BJ (cell line): Measurements from ENCODE around the gene KCNF1. TPM values are rescaled to one million over a fixed set of nuclear protein-coding genes. Genes with fewer than 3 reads are reported as not detected.
A peak's percentile ranks its signal among the peaks of the same experiment; 100 is the strongest.

Experiments
- CTCF ChIA-PET: fragments of 350-600 bp; formaldehyde crosslinking; extraction: SDS; loops from one replicate; lab custom pipeline; 2021; ENCODE audit warnings: antibody characterized with exemption, inconsistent platforms; lab: Yijun Ruan, JAX
- POLR2A ChIA-PET: fragments of 300-600 bp; sonication (Branson Sonifier 250); formaldehyde crosslinking; extraction: SDS; loops from one replicate; lab custom pipeline; 2021; ENCODE audit warnings: antibody characterized with exemption; lab: Charles Lee
- DNase-seq: peaks from one replicate; pipeline ENCODE4 v3.0.0-alpha.2; 2011; ENCODE audit warnings: low read depth
- H3K27me3 ChIP-seq: 2 replicates; pipeline ENCODE4 v1.6.0; 2011; ENCODE audit warnings: low read length; ENCODE audit not compliant: control insufficient read depth, insufficient read depth
- H3K36me3 ChIP-seq: 2 replicates; pipeline ENCODE4 v1.5.1; 2011; ENCODE audit warnings: low read length; ENCODE audit not compliant: control insufficient read depth, insufficient read depth
- H3K4me3 ChIP-seq: 2 replicates; pipeline ENCODE4 v1.5.1; 2011; ENCODE audit warnings: low read depth, mild to moderate bottlenecking, control low read depth, low read length
- polyA plus RNA-seq: library from polyadenylated mRNA; depleted of rRNA; stranded (reverse); fragments of >200 nt; gene quantifications from 2 replicates; pipeline ENCODE4 v1.2.3, GENCODE V29; 2011
- TF ChIP-seq, protein P1 (sequence below): IDR thresholded peaks from 2 replicates; pipeline ENCODE4 v1.5.1; 2011; ENCODE audit warnings: low read depth, mild to moderate bottlenecking, control low read depth, inconsistent platforms, low read length, moderate library complexity; ENCODE audit not compliant: insufficient read depth

KCNF1 gene
- polyA plus RNA-seq, 1 experiment, result not detected

DNA sequence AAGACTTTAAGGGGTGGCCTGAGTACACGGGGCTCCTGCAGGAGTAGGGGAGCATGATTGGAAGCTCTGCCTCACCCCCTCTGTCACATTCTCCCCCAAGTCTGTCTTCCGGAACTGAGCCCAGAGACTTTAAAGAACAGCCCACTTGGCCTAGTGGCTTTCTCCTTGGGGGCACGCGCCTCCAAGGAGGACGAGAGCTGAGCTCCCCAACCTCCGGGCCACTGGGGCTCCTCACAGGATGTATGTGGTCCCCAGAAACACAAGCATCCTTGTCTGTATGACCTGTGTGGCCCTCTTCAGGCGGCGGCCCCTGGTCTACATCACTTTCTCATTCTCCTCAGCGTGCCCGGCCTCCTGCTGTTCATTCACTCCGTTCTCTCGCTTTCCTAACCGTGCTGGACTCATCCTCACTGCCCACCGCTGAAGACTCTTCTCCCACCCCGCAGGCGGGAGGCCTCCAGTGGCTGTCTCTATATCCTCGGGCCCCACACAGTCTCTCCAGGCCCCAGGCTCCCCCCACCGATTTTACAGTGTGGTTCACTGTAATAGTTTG is 23.7 kb downstream of the KCNF1 start:
- CTCF ChIA-PET, result no interaction called here
- TF ChIP-seq, protein P1, sequence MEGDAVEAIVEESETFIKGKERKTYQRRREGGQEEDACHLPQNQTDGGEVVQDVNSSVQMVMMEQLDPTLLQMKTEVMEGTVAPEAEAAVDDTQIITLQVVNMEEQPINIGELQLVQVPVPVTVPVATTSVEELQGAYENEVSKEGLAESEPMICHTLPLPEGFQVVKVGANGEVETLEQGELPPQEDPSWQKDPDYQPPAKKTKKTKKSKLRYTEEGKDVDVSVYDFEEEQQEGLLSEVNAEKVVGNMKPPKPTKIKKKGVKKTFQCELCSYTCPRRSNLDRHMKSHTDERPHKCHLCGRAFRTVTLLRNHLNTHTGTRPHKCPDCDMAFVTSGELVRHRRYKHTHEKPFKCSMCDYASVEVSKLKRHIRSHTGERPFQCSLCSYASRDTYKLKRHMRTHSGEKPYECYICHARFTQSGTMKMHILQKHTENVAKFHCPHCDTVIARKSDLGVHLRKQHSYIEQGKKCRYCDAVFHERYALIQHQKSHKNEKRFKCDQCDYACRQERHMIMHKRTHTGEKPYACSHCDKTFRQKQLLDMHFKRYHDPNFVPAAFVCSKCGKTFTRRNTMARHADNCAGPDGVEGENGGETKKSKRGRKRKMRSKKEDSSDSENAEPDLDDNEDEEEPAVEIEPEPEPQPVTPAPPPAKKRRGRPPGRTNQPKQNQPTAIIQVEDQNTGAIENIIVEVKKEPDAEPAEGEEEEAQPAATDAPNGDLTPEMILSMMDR, result no peak
- no peak for DNase-seq

DNA sequence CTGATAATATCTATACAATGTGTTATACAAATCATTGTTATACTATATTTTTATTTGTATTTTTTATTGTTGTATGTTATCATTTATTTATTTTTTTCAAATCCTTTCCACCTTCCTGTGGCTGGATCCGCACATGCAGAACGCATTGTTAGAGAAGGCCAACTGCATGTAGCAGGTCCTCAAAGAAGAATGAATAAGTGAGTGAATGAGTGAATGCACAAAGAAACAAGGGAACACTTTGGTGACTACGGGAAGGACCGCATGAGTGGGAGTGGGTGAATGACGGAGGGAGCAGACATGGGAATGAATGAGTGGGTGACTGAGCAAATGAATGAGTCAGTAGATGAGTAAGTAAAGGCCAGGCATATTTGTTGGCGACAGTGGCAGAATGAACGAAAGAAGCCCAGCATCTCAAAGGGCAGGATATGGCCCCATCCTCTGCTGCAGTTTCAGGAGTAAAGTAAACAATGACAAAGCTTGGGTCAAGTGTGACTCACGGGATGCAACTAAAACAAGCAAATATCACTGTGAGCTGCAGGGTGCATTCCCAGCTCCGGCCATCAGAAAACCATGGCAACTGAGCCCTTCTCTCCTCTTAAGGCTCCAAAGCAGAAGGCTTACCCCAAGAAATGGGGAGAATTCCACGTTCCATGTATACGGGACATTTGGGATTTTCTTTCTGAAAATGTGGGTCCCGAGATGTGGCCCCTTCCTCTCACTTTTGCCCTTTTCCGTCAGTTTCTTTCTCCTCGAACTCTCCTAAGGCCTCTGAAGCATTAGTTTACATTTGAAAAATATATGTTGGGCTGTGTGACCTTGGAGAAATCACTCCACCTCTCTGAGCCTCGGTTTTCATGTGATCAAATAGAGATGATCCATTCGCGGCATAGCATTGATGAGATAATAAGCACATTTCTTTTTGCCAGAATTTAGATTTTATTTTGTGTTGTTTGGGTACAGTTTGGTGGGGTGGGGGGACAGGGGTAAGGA is 24.5 kb downstream of the KCNF1 start:
- Histone ChIP-seq H3K36me3 (no peaks in the 10 kb centered on the region), H3K27me3 (no peaks in the 10 kb centered on the region), H3K4me3 (no peak overlapping the region)
- TF ChIP-seq, protein P1, result no peak
- DNase-seq, result peak; percentile 97
- ChIA-PET CTCF (no interaction called here), POLR2A (no interaction called here)

More for the DNA sequence above, 23.7 kb downstream of the KCNF1 start:
- POLR2A ChIA-PET, result no interaction called here
- Histone ChIP-seq H3K27me3 (no peaks in the 10 kb centered on the region), H3K36me3 (no peaks in the 10 kb centered on the region), H3K4me3 (no peak overlapping the region)

DNA sequence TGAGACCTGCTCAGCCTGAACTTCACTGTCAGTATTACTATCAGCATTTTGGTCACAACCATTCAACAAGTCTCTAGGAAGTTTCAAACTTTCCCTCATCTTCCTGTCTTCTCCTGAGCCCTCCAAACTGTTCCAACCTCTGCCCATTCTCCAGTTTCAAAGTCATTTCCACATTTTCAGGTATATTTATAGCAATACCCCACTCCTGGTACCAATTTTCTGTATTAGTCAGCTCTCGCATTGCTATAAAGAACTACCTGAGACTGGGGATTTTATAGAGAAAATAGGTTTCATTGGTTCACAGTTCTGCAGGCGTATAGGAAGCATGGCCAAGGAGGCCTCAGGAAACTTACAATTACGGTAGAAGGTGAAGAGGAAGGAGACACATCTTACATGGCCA is 27.3 kb downstream of the KCNF1 start:
- Histone ChIP-seq H3K27me3 (no peaks in the 10 kb centered on the region), H3K36me3 (no peaks in the 10 kb centered on the region), H3K4me3 (no peak overlapping the region)
- ChIA-PET POLR2A (no interaction called here), CTCF (no interaction called here)
- TF ChIP-seq, protein P1, result no peak
- DNase-seq, result no peak

DNA sequence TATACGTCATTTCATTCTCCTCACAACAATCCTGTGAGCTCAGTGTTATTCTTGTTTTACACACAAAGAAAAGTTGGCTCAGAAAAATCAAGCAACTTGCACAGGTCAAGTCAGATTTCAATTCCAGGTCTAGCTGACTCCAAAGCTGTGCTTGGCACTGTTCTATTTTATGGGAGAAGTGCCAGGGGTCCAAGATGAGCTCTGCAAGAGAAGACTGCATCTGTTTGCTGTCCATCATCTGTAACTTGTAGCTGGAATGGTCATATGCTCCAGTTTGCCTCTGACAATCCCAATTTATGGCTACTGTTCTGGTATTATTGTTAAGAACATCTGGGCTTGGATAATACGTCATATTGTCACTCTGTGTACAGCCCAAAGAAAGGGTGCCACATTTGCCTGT is 28.9 kb downstream of the KCNF1 start:
- Histone ChIP-seq H3K4me3 (no peak overlapping the region), H3K27me3 (no peaks in the 10 kb centered on the region; the same call in 1 of the 2 replicates), H3K36me3 (no peaks in the 10 kb centered on the region)
- DNase-seq, result no peak
- POLR2A ChIA-PET, result no interaction called here
- TF ChIP-seq, protein P1, result no peak
- CTCF ChIA-PET, result interaction anchor here (2.2 kb wide), 1 partner anchor 11 kb away, joined by 6 read pairs; no protein-coding TSS in a partner anchor

DNA sequence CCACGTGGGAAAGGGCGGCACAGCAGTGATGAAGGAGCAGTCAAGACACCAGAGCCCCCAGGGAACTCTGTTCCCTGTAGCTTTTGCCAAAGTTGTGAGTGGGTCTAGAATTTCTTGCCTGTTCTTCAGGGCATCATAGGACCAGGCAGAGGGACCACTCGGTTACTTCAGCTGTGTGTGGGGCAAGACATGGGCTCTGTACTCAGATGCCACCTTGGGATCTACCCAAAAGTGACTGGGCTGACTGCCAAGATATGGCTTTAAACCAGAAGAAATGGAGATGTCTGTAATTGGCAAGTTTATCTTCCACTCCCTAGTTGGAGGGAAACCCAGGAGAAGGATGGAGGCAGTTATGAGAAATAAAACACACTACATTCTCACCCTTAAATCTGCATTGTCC is 29.6 kb downstream of the KCNF1 start:
- DNase-seq, result no peak
- TF ChIP-seq, protein P1, result no peak
- ChIA-PET CTCF (interaction anchor here (2.2 kb wide), 1 partner anchor 11 kb away, joined by 6 read pairs; no protein-coding TSS in a partner anchor), POLR2A (interaction anchor here (0.6 kb wide), 1 partner anchor 19 kb away, joined by 9 read pairs; no protein-coding TSS in a partner anchor)
- Histone ChIP-seq H3K36me3 (no peaks in the 10 kb centered on the region), H3K4me3 (no peak overlapping the region), H3K27me3 (no peaks in the 10 kb centered on the region; the same call in 1 of the 2 replicates)
